Measurements from ENCODE around the gene PCDH15.
"Not testable (repeated sequence)": the region's sequence is repeated elsewhere in the genome, so short reads cannot be mapped to it uniquely, and the experiment has no call there.

PCDH15 gene

GRCh38 chr10:54531296-54531695, 269.7 kb downstream of the PCDH15 start:
- DNase-seq: no peak

- DNase-seq: no peak
These were observed 270.7 kb downstream of the PCDH15 start for GRCh38 chr10:54530299-54530698.

DNA sequence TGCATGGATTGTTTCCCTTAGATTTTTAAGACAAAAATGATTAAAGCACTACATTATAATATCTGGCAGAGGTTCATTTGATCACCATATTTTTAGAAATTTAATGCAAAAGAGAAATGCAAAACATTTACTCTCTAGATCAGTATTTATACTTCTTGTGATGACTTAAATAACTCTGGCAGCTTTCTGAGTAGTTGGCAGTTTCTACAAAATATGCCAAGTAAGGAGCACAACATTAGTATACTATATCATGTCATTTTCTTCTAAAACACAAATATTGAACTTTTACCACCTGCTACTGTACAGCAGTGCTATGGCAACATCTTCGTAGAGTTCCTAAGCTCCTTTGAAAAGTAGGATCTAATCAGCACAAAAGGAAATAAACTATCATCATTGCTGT, 275.2 kb downstream of the PCDH15 start:
- DNase-seq: no peak

DNA sequence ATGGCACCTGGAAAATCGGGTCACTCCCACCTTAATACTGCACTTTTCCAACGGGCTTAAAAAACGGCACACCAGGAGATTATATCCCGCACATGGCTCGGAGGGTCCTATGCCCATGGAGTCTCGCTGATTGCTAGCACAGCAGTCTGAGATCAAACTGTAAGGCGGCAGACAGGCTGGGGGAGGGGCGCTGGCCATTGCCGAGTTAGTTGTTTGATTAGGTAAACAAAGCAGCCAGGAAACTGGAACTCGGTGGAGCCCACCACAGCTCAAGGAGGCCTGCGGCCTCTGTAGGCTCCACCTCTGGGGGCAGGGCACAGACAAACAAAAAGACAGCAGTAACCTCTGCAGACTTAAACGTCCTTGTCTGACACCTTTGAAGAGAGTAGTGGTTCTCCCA, 285.8 kb downstream of the PCDH15 start:
- DNase-seq: not testable (repeated sequence)

- DNase-seq: no peak
These were observed 297.2 kb downstream of the PCDH15 start for GRCh38 chr10:54503863-54504262.

- DNase-seq: no peak
These were observed 299.1 kb downstream of the PCDH15 start for GRCh38 chr10:54501929-54502328.

- no peak for DNase-seq
These were observed 304.2 kb downstream of the PCDH15 start for GRCh38 chr10:54496852-54497251.

GRCh38 chr10:54487743-54488142, 313.3 kb downstream of the PCDH15 start:
- no peak for DNase-seq

GRCh38 chr10:54485971-54486370, 315.1 kb downstream of the PCDH15 start:
- DNase-seq: no peak

DNA sequence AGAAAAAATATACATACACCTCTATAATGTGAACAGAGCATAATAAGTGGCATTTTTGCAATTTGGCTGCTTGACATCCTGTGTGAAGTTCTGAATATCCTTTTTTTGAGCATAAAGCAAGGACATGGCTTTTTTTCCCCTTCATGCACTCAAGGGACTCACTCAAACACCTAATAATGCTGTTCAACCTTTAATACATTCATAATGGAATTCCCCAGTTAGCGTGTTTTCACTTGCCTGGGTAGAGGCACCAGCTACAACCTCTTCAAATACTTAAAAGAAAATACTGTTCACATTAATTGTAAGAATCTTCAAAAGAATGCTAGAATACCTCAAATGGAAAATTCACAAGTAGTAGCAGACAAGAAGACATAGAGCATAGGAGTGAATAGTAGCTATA, 316.8 kb downstream of the PCDH15 start:
- no peak for DNase-seq

- DNase-seq: no peak
These were observed 322.4 kb downstream of the PCDH15 start for GRCh38 chr10:54478601-54479000.

DNA sequence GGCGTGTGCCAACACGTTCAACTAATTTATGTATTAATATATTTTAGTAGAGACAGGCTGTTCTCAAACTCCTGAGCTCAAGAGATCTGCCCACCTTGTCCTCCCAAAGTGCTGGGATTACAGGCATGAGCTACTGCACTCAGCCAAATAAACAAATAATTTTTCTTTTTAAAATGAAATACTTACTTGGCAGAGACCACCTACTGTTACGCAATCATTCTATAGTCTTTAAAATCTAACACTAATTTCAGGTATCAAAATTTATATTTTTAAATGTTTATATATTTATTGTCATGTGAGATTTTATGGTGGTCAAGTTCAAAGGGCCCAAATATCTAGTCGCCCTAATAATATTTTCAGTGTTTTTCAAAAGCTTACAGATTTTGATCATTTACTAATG, 323.3 kb downstream of the PCDH15 start:
- no peak for DNase-seq

GRCh38 chr10:54470324-54470631, 330.8 kb downstream of the PCDH15 start:
- DNase-seq: no peak

DNA sequence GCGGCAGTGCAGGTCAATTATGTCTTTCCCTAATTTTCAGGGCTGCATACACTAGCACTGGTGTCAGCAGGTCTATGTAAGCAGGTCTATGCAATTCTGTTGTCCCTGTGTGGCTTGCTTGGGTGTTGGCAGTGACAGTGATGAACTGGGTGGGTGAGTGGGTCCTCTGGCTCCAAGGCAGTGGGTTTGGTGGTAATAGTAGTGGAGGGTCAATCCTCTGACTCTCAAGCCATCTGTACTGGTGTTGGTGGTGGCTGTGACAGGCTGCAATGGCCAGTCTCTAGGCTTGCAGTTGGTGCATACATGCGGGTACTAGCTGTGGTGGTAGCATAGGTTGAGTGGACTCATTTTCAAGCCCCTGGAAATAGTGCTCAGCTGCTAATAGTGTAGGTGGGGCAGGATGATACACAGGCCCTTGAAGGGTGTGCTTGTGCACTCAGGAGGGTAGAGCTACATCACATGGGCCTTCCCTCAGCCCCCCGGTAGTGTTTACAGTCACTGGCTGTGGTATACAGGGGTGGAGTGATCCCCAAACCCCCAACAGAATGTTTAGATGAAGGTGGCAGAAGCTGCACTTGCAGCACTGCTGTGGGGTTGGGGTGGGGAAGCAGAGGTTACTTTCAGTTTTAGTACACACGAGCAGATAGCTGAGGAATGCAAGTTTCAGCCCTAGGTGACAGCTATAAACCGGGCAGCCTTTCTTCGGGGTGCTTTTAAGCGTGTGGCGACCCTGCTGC, 331.3 kb downstream of the PCDH15 start:
- no peak for DNase-seq

- DNase-seq: no peak
These were observed 346.8 kb downstream of the PCDH15 start for GRCh38 chr10:54454271-54454670.

DNA sequence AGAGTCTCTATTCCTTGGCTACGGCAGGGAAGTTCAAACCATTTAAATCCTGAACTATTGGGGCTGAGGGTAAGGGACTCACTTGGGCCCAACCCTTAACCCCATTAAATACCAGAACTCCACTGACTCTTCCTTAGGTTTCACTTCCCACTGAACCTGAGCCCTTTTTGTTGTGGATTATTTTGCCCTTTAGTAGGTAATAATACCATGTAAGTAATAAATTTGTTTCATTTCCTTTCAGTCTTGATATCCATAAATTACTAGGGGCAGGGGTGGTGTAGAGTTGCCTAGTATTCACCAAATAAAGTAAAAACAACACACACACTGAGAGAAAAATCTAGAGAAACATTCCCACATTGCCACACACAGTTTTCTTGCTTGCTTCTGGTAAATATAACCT, 352.0 kb downstream of the PCDH15 start:
- no peak for DNase-seq

DNA sequence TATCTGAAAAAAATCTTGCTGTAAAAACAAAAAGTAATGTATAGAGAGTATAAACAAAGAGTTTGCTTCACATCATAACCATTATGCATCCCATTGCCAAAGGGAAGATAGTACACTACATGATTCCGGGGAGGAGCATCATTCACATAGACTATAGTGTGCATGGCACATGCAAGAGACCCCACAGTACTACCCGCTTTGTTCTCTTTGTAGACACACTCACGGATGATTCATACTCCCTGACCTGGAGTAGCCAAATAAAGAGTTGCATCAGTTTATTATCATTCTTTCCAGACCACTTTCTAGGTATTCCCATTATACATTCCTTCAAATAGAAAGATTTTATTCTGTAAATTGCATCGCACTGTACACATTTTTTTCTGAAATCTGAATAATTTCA, 356.9 kb downstream of the PCDH15 start:
- no peak for DNase-seq

DNA sequence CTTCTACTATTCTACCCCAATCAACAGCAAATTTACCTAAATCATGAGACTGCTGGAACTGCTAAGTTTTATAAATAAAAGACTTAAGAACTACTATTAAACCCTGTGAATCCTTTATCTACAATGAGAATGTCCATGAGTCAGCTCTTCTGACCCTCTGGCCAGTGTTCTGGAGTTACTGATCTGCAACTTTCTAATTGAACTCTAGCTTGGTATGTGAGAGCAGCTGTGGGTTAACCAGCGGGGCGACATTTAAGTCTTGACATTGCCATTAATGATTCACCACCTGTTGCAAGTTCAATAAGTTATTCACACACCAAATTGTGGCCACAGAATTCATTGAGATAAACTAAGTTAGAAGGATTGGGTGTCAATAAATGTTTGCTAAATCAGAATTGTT, 359.8 kb downstream of the PCDH15 start:
- DNase-seq: no peak

GRCh38 chr10:54434782-54435181, 366.2 kb downstream of the PCDH15 start:
- no peak for DNase-seq

- DNase-seq: no peak
These were observed 385.5 kb downstream of the PCDH15 start for GRCh38 chr10:54415483-54415882.

- DNase-seq: peak in 1 of 2 donors; percentile 5
These were observed 398.5 kb downstream of the PCDH15 start for GRCh38 chr10:54402576-54402975.

DNA sequence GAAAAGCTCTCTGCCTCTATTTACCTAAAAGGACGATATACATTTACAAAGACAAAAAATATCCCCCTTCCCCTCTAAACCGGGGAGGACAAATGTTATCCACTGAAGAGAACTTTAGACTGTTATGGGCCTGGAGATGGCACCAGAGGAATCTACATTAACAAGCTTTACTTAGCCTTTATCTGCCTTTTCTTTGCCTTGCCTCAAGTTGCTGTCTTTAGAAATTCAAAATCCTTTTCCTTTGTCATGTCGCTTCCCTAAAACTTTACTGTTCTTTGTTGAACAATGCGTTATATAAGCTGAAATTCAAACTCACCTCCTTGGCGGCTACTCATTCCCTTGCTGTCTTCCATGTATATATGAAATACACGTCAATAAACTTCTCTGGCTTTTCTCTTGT, 405.0 kb downstream of the PCDH15 start:
- DNase-seq: no peak

GRCh38 chr10:54394598-54394997, 406.4 kb downstream of the PCDH15 start:
- DNase-seq: not testable (repeated sequence)

DNA sequence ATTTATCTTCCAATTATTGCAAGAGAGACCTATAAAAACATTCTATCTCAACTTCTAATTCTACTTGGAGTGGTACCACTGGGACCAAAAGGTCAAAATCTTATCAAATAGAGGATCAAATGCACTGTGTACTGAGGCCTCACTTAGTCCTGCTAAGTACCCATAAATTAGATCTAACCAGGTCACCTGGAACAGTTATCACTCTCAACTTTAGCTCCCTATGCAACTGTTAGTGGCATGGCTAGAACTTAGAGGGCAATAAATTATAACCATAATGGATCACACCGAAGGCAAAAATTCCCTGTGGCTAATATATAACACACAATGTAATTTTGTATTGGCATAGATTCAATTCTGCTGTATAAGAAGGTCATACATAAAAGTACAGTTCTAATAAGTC, 428.9 kb downstream of the PCDH15 start:
- DNase-seq: no peak

- no peak for DNase-seq
These were observed 432.0 kb downstream of the PCDH15 start for GRCh38 chr10:54368984-54369383.
